Common myeloid progenitor, CD34-positive (primary cell): Measurements from ENCODE around the gene CD48.

Source experiments
- CTCF ChIA-PET: fragments of 350-600 bp; sonication (Branson Sonifier 250); formaldehyde crosslinking; loops from one replicate; lab custom pipeline; 2021; ENCODE audit warnings: antibody characterized with exemption; lab: Charles Lee
- POLR2A ChIA-PET: fragments of 350-600 bp; sonication (Branson Sonifier 250); formaldehyde crosslinking; loops from one replicate; lab custom pipeline; 2021; ENCODE audit warnings: antibody characterized with exemption; lab: Charles Lee
- DNase-seq, 3 donors: peaks; one replicate each; pipeline versions ENCODE4 v3.0.0 to v3.0.0-alpha.2; 2013
- H3K27ac ChIP-seq, 2 experiments: 1 replicate in 1 of 2; 2 replicates in 1 of 2; pipeline ENCODE4 v1.7.0; 2013; ENCODE audit warnings: inconsistent platforms in 2 of 2, low read length in 2 of 2, mild to moderate bottlenecking in 2 of 2, low read depth in 1 of 2, moderate library complexity in 1 of 2; ENCODE audit not compliant: severe bottlenecking in 2 of 2, insufficient read depth in 1 of 2, poor library complexity in 1 of 2
- H3K27me3 ChIP-seq, 5 experiments: replicated peaks in 2 of 5; 1 replicate in 3 of 5; 2 replicates in 2 of 5; pipeline versions ENCODE4 v1.6.1 to v1.7.0; 2013; ENCODE audit warnings: low read length in 4 of 5, mild to moderate bottlenecking in 2 of 5, moderate library complexity in 2 of 5, inconsistent platforms in 1 of 5; ENCODE audit not compliant: insufficient read depth in 5 of 5, control insufficient read depth in 4 of 5
- H3K36me3 ChIP-seq, 4 experiments: 1 replicate in 2 of 4; 2 replicates in 2 of 4; pipeline versions ENCODE4 v1.6.1 to v1.7.0; 2013; ENCODE audit warnings: low read length in 3 of 4, control low read depth in 1 of 4, mild to moderate bottlenecking in 1 of 4; ENCODE audit not compliant: control insufficient read depth in 4 of 4, insufficient read depth in 4 of 4
- H3K4me1 ChIP-seq, 4 experiments: 1 replicate in 3 of 4; 2 replicates in 1 of 4; pipeline versions ENCODE4 v1.6.1 to v1.7.1; 2013; ENCODE audit warnings: low read length in 3 of 4, mild to moderate bottlenecking in 3 of 4, control low read depth in 1 of 4, inconsistent platforms in 1 of 4, moderate library complexity in 1 of 4; ENCODE audit not compliant: control insufficient read depth in 4 of 4, insufficient read depth in 4 of 4; ENCODE audit errors: control extremely low read depth in 1 of 4
- H3K4me3 ChIP-seq, 7 experiments: 1 replicate in 4 of 7; 2 replicates in 3 of 7; pipeline versions ENCODE4 v1.5.1 to v1.7.0; 2013; ENCODE audit warnings: mild to moderate bottlenecking in 7 of 7, low read length in 6 of 7, moderate library complexity in 6 of 7, inconsistent platforms in 2 of 7, low read depth in 2 of 7, control low read depth in 1 of 7; ENCODE audit not compliant: insufficient read depth in 4 of 7, control insufficient read depth in 1 of 7; ENCODE audit errors: extremely low read depth in 1 of 7
- H3K9me3 ChIP-seq, 5 experiments: 1 replicate in 4 of 5; 2 replicates in 1 of 5; pipeline versions ENCODE4 v1.6.1 to v1.7.1; 2013; ENCODE audit warnings: low read length in 4 of 5, mild to moderate bottlenecking in 2 of 5, inconsistent platforms in 1 of 5, low read depth in 1 of 5, moderate library complexity in 1 of 5; ENCODE audit not compliant: control insufficient read depth in 4 of 5, insufficient read depth in 2 of 5; ENCODE audit errors: control extremely low read depth in 1 of 5
- WGBS: methylation state at CpG from one replicate; pipeline ENCODE4 v1.1.5; 2013; ENCODE audit not compliant: insufficient coverage; 5-methylcytosine and 5-hydroxymethylcytosine counted together

CD48 gene

GRCh38 chr1:160633330-160633903, 78.2 kb downstream of the CD48 start:
- ChIA-PET POLR2A (no interaction called here), CTCF (interaction anchor here (0.9 to 1.1 kb wide), 3 partner anchors 10 to 25 kb away, joined by 3 to 7 read pairs (median 3); partner anchors contain the start of gene SLAMF1)
- H3K36me3 ChIP-seq, result no peaks in the 10 kb centered on the region
- H3K4me3 ChIP-seq, result no peak overlapping the region
- no peaks in the 10 kb centered on the region for H3K27me3 ChIP-seq
- WGBS, result 100% methylated on average over 1 of the region's 2 CpGs
- peaks cover 11 to 41% (median 13%) of the 10 kb centered on the region in 4 experiments for H3K4me1 ChIP-seq
- H3K9me3 ChIP-seq, result no peaks in the 10 kb centered on the region
- DNase-seq, result no peak
- H3K27ac ChIP-seq, result no peak overlapping the region

- H3K27ac ChIP-seq, result no peak overlapping the region
- no peaks in the 10 kb centered on the region for H3K9me3 ChIP-seq
- ChIA-PET CTCF (interaction anchor here (0.7 to 1.3 kb wide), 4 partner anchors 9 to 48 kb away, joined by 3 to 7 read pairs (median 4); partner anchors contain the start of gene SLAMF1), POLR2A (no interaction called here)
- DNase-seq, result no peak
- no peaks in the 10 kb centered on the region for H3K36me3 ChIP-seq
- WGBS, result 83% methylated on average over 6 of the region's 6 CpGs
- no peaks in the 10 kb centered on the region for H3K27me3 ChIP-seq
- H3K4me3 ChIP-seq, result no peak overlapping the region
- peaks cover 3 to 40% (median 5%) of the 10 kb centered on the region in 4 experiments for H3K4me1 ChIP-seq
Measured at GRCh38 chr1:160631983-160632625, 79.5 kb downstream of the CD48 start.

- ChIA-PET CTCF (interaction anchor here (1.3 kb wide), 1 partner anchor 44 kb away, joined by 4 read pairs; no protein-coding TSS in a partner anchor), POLR2A (no interaction called here)
- H3K4me3 ChIP-seq, result no peak overlapping the region
- peaks cover under 1 to 51% (median 10%) of the 10 kb centered on the region in 4 experiments for H3K4me1 ChIP-seq
- WGBS, result 85% methylated on average over 8 of the region's 9 CpGs
- no peaks in the 10 kb centered on the region for H3K27me3 ChIP-seq
- no peak for DNase-seq
- no peaks in the 10 kb centered on the region for H3K36me3 ChIP-seq
- H3K27ac ChIP-seq, result no peak overlapping the region
- no peaks in the 10 kb centered on the region for H3K9me3 ChIP-seq
Measured at GRCh38 chr1:160630523-160631451, 80.8 kb downstream of the CD48 start.

- Histone ChIP-seq H3K27me3 (no peaks in the 10 kb centered on the region), H3K9me3 (no peaks in the 10 kb centered on the region), H3K4me3 (no peak overlapping the region), H3K4me1 (peaks cover 3 to 54% (median 15%) of the 10 kb centered on the region in 4 experiments), H3K36me3 (no peaks in the 10 kb centered on the region), H3K27ac (no peak overlapping the region)
- POLR2A ChIA-PET, result no interaction called here
- WGBS, result 94% methylated on average over 18 of the region's 19 CpGs
- DNase-seq, result peak in 2 of 3 donors; percentile 44 to 52
- CTCF ChIA-PET, result interaction anchor here (1.8 kb wide), 1 partner anchor 11 kb away, joined by 11 read pairs; no protein-coding TSS in a partner anchor
Measured at GRCh38 chr1:160629286-160630210, 82.1 kb downstream of the CD48 start.

DNA sequence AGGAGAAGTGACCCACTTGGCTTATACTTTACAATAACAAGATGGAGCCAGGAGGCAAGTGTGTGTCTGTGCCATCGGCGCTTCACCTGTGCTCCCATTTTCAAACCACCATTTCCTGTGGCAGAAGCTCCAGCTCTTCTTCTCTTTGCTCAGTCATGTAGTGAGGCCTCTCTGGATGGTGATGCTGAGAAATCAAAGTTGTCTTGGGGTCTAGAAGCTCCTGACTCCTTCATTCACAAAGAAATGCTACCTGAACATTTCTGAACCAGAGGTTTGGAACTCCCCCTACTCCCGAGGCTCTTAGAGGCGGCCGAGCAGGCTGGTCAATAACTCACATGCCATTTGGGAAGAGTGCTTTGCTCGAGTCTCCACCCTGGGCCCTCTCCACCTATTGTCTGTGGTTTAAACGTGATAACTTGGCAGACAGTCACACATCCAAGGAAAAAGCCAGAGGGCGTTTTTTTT, 82.8 kb downstream of the CD48 start:
- peaks cover 3 to 54% (median 15%) of the 10 kb centered on the region in 4 experiments for H3K4me1 ChIP-seq
- no peak overlapping the region for H3K4me3 ChIP-seq
- no peaks in the 10 kb centered on the region for H3K27me3 ChIP-seq
- H3K9me3 ChIP-seq, result no peaks in the 10 kb centered on the region
- CTCF ChIA-PET, result interaction anchor here (0.6 to 1.8 kb wide), 2 partner anchors 10 to 17 kb away, joined by 3 to 11 read pairs; no protein-coding TSS in a partner anchor
- DNase-seq, result no peak
- no peak overlapping the region for H3K27ac ChIP-seq
- POLR2A ChIA-PET, result no interaction called here
- WGBS, result 95% methylated on average over 5 of the region's 8 CpGs
- H3K36me3 ChIP-seq, result no peaks in the 10 kb centered on the region
